Neural crest cell (in vitro differentiated cells): ENCODE data around the gene PRICKLE4. TPM values are rescaled to one million over a fixed set of nuclear protein-coding genes. Genes with fewer than 3 reads are reported as not detected.

Experiments
- DNase-seq: peaks from one replicate; pipeline ENCODE4 v3.0.0; 2021; ENCODE audit warnings: low read depth, mixed read lengths, low spot score
- H3K27ac Mint-ChIP-seq: one replicate; pipeline ENCODE4 v1.8.0; 2021; ENCODE audit warnings: mild to moderate bottlenecking, mixed read lengths; ENCODE audit not compliant: unreplicated experiment
- H3K27me3 Mint-ChIP-seq: 2 replicates; pipeline ENCODE4 v1.8.0; 2021; ENCODE audit warnings: low read depth, mild to moderate bottlenecking, mixed read lengths
- H3K36me3 Mint-ChIP-seq: 2 replicates; pipeline ENCODE4 v1.8.0; 2021; ENCODE audit warnings: low read depth, mild to moderate bottlenecking, mixed read lengths
- H3K4me1 Mint-ChIP-seq: 2 replicates; pipeline ENCODE4 v1.8.0; 2021; ENCODE audit warnings: mixed read lengths
- H3K4me3 Mint-ChIP-seq: one replicate; pipeline ENCODE4 v1.8.0; 2021; ENCODE audit warnings: mild to moderate bottlenecking, mixed read lengths
- H3K9me3 Mint-ChIP-seq: 2 replicates; pipeline ENCODE4 v1.8.0; 2021; ENCODE audit warnings: mixed read lengths
- CTCF ChIP-seq: fragments of 200-600 bp; sonication (generic); conservative IDR thresholded peaks from 2 replicates; pipeline ENCODE4 v1.5.0; 2021; ENCODE audit warnings: antibody characterized with exemption, mild to moderate bottlenecking
- total RNA-seq: library from RNA; stranded (reverse); gene quantifications from 2 replicates; pipeline ENCODE4 v1.2.1, GENCODE V29; 2021

PRICKLE4 gene
- total RNA-seq, 1 donor from 2014 or later, result 4.1 TPM

- H3K27me3 Mint-ChIP-seq, result peaks cover 24% of the 10 kb centered on the region
- no peak for DNase-seq
- no peak overlapping the region for H3K4me3 Mint-ChIP-seq
- H3K4me1 Mint-ChIP-seq, result peaks cover 17% of the 10 kb centered on the region
- no peak overlapping the region for H3K27ac Mint-ChIP-seq
- H3K9me3 Mint-ChIP-seq, result no peaks in the 10 kb centered on the region
- no peak for TF ChIP-seq CTCF
- H3K36me3 Mint-ChIP-seq, result no peaks in the 10 kb centered on the region
Observed at GRCh38 chr6:41736800-41737555, 43.6 kb upstream of the PRICKLE4 start.

- TF ChIP-seq CTCF, result no peak
- Mint-ChIP-seq H3K9me3 (no peaks in the 10 kb centered on the region), H3K27ac (no peak overlapping the region), H3K27me3 (peaks cover 20% of the 10 kb centered on the region), H3K4me3 (no peak overlapping the region), H3K4me1 (peaks cover 17% of the 10 kb centered on the region), H3K36me3 (no peaks in the 10 kb centered on the region)
- DNase-seq, result no peak
Observed at GRCh38 chr6:41737591-41738130, 42.9 kb upstream of the PRICKLE4 start.

GRCh38 chr6:41739041-41739440, 41.5 kb upstream of the PRICKLE4 start:
- TF ChIP-seq CTCF, result no peak
- Mint-ChIP-seq H3K36me3 (no peaks in the 10 kb centered on the region), H3K4me3 (no peak overlapping the region), H3K27ac (no peak overlapping the region), H3K9me3 (no peaks in the 10 kb centered on the region), H3K27me3 (peaks cover 6% of the 10 kb centered on the region), H3K4me1 (peaks cover 13% of the 10 kb centered on the region)
- no peak for DNase-seq

GRCh38 chr6:41740366-41741162, 40.0 kb upstream of the PRICKLE4 start:
- DNase-seq, result no peak
- peak overlapping the region; percentile 75 for H3K27ac Mint-ChIP-seq
- no peak for TF ChIP-seq CTCF
- no peaks in the 10 kb centered on the region for H3K9me3 Mint-ChIP-seq
- H3K4me3 Mint-ChIP-seq, result no peak overlapping the region
- peaks cover 4% of the 10 kb centered on the region for H3K27me3 Mint-ChIP-seq
- peaks cover 12% of the 10 kb centered on the region for H3K4me1 Mint-ChIP-seq
- no peaks in the 10 kb centered on the region for H3K36me3 Mint-ChIP-seq

GRCh38 chr6:41741625-41742490, 38.7 kb upstream of the PRICKLE4 start:
- Mint-ChIP-seq H3K36me3 (no peaks in the 10 kb centered on the region), H3K4me3 (no peak overlapping the region), H3K4me1 (peaks cover 8% of the 10 kb centered on the region), H3K27ac (no peak overlapping the region), H3K9me3 (no peaks in the 10 kb centered on the region), H3K27me3 (no peaks in the 10 kb centered on the region)
- DNase-seq, result no peak
- TF ChIP-seq CTCF, result no peak
